Measurements from ENCODE around the gene HOXB9. TPM values are rescaled to one million over a fixed set of nuclear protein-coding genes. Genes with fewer than 3 reads are reported as not detected.

HOXB9 gene
- total RNA-seq, 1 experiment from 2014 or later: 0.24 TPM

- peaks cover 23% of the 10 kb centered on the region for H3K4me1 Mint-ChIP-seq
- peaks cover 100% of the 10 kb centered on the region; the same call in 1 of the 2 replicates for H3K27me3 Mint-ChIP-seq (ENCODE audit: low read depth)
- ChIA-PET CTCF (no interaction called here), POLR2A (no interaction called here)
- H3K9me3 Mint-ChIP-seq: no peaks in the 10 kb centered on the region
- no peak for DNase-seq (ENCODE audit: low spot score)
- TF ChIP-seq STAT6 (CRISPR knock-in tag; conservative IDR thresholded peaks at IDR 0.05; ENCODE audit: low read depth): no peak
- TF ChIP-seq ZNF416 (CRISPR knock-in tag; IDR thresholded peaks at IDR 0.05): no peak
- TF ChIP-seq ZNF671 (CRISPR knock-in tag; IDR thresholded peaks at IDR 0.05): no peak
- H3K27ac Mint-ChIP-seq: no peak overlapping the region
- no peak for ATAC-seq
- no peaks in the 10 kb centered on the region; the same call in 1 of the 2 replicates for H3K36me3 Mint-ChIP-seq
- H3K4me3 Mint-ChIP-seq: no peak overlapping the region
Measured at GRCh38 chr17:48630009-48630924, 4.1 kb upstream of the HOXB9 start.

- H3K4me1 Mint-ChIP-seq: peaks cover 23% of the 10 kb centered on the region
- H3K4me3 Mint-ChIP-seq: no peak overlapping the region
- TF ChIP-seq ZNF671 (CRISPR knock-in tag; IDR thresholded peaks at IDR 0.05) (no peak), ATF6 (CRISPR knock-in tag; IDR thresholded peaks at IDR 0.05) (no peak), CTCF (IDR thresholded peaks at IDR 0.05) (no peak), ATF3 (CRISPR knock-in tag; conservative IDR thresholded peaks at IDR 0.05) (no peak)
- POLR2A ChIA-PET: no interaction called here
- no peaks in the 10 kb centered on the region for H3K9me3 Mint-ChIP-seq
- DNase-seq (ENCODE audit: low spot score): no peak
- no peak for ATAC-seq
- H3K27ac Mint-ChIP-seq: no peak overlapping the region
- no peaks in the 10 kb centered on the region; the same call in 1 of the 2 replicates for H3K36me3 Mint-ChIP-seq
- CTCF ChIA-PET: interaction anchor here (0.6 to 1.1 kb wide), 2 partner anchors 11 to 36 kb away, joined by 3 read pairs; partner anchors contain the start of gene HOXB5
- H3K27me3 Mint-ChIP-seq (ENCODE audit: low read depth): peaks cover 100% of the 10 kb centered on the region; the same call in 1 of the 2 replicates
Measured at GRCh38 chr17:48629411-48629759, 3.2 kb upstream of the HOXB9 start.

- ATAC-seq (no peak), DNase-seq (ENCODE audit: low spot score) (no peak)
- Mint-ChIP-seq H3K27me3 (ENCODE audit: low read depth) (peaks cover 100% of the 10 kb centered on the region; the same call in 1 of the 2 replicates), H3K27ac (no peak overlapping the region), H3K4me3 (no peak overlapping the region), H3K9me3 (no peaks in the 10 kb centered on the region), H3K4me1 (peaks cover 23% of the 10 kb centered on the region), H3K36me3 (no peaks in the 10 kb centered on the region; the same call in 1 of the 2 replicates)
- ChIA-PET POLR2A (no interaction called here), CTCF (interaction anchor here (0.6 to 1.1 kb wide), 3 partner anchors 8 to 35 kb away, joined by 3 to 7 read pairs (median 3); partner anchors contain the start of gene HOXB5)
- TF ChIP-seq HMGXB4 (CRISPR knock-in tag; IDR thresholded peaks at IDR 0.05) (no peak), CBFB (CRISPR knock-in tag; IDR thresholded peaks at IDR 0.05; ENCODE audit: low read depth) (no peak), PRDM15 (CRISPR knock-in tag; IDR thresholded peaks at IDR 0.05) (no peak), ZNF396 (CRISPR knock-in tag; IDR thresholded peaks at IDR 0.05; ENCODE audit: borderline replicate concordance) (no peak), EMX1 (CRISPR knock-in tag; IDR thresholded peaks at IDR 0.05) (no peak), RORB (CRISPR knock-in tag; IDR thresholded peaks at IDR 0.05) (no peak), MAX (CRISPR knock-in tag; IDR thresholded peaks at IDR 0.05) (no peak), TCF7 (CRISPR knock-in tag; IDR thresholded peaks at IDR 0.05; ENCODE audit: low read depth) (no peak), SOX15 (CRISPR knock-in tag; IDR thresholded peaks at IDR 0.05) (no peak), MYBL2 (CRISPR knock-in tag; IDR thresholded peaks at IDR 0.05) (no peak)
Measured at GRCh38 chr17:48628649-48629410, 2.7 kb upstream of the HOXB9 start.

Measured in WTC11 (cell line).